Neural crest cell (in vitro differentiated cells): ENCODE results near the gene INKA1. TPM values are rescaled to one million over a fixed set of nuclear protein-coding genes. Genes with fewer than 3 reads are reported as not detected.
A peak's percentile ranks its signal among the peaks of the same experiment; 100 is the strongest.
"Not testable (repeated sequence)": the region's sequence is repeated elsewhere in the genome, so short reads cannot be mapped to it uniquely, and the experiment has no call there.

Experiments
- DNase-seq: peaks from one replicate; pipeline ENCODE4 v3.0.0; 2021; ENCODE audit warnings: low read depth, mixed read lengths, low spot score
- H3K27ac Mint-ChIP-seq: one replicate; pipeline ENCODE4 v1.8.0; 2021; ENCODE audit warnings: mild to moderate bottlenecking, mixed read lengths; ENCODE audit not compliant: unreplicated experiment
- H3K27me3 Mint-ChIP-seq: 2 replicates; pipeline ENCODE4 v1.8.0; 2021; ENCODE audit warnings: low read depth, mild to moderate bottlenecking, mixed read lengths
- H3K36me3 Mint-ChIP-seq: 2 replicates; pipeline ENCODE4 v1.8.0; 2021; ENCODE audit warnings: low read depth, mild to moderate bottlenecking, mixed read lengths
- H3K4me1 Mint-ChIP-seq: 2 replicates; pipeline ENCODE4 v1.8.0; 2021; ENCODE audit warnings: mixed read lengths
- H3K4me3 Mint-ChIP-seq: one replicate; pipeline ENCODE4 v1.8.0; 2021; ENCODE audit warnings: mild to moderate bottlenecking, mixed read lengths
- H3K9me3 Mint-ChIP-seq: 2 replicates; pipeline ENCODE4 v1.8.0; 2021; ENCODE audit warnings: mixed read lengths
- CTCF ChIP-seq: fragments of 200-600 bp; sonication (generic); conservative IDR thresholded peaks from 2 replicates; pipeline ENCODE4 v1.5.0; 2021; ENCODE audit warnings: antibody characterized with exemption, mild to moderate bottlenecking
- total RNA-seq: library from RNA; stranded (reverse); gene quantifications from 2 replicates; pipeline ENCODE4 v1.2.1, GENCODE V29; 2021

The INKA1 gene
- total RNA-seq, 1 donor from 2014 or later = 17.3 TPM

GRCh38 chr3:49772703-49773102 lies 30.4 kb upstream of the INKA1 start:
- peaks cover 5% of the 10 kb centered on the region for H3K4me1 Mint-ChIP-seq
- H3K9me3 Mint-ChIP-seq = no peaks in the 10 kb centered on the region
- no peak overlapping the region for H3K27ac Mint-ChIP-seq
- H3K4me3 Mint-ChIP-seq = no peak overlapping the region
- TF ChIP-seq CTCF = no peak
- DNase-seq = no peak
- H3K27me3 Mint-ChIP-seq = no peaks in the 10 kb centered on the region
- no peaks in the 10 kb centered on the region for H3K36me3 Mint-ChIP-seq

GRCh38 chr3:49775538-49775937 lies 27.5 kb upstream of the INKA1 start:
- no peaks in the 10 kb centered on the region for H3K27me3 Mint-ChIP-seq
- no peak overlapping the region for H3K4me3 Mint-ChIP-seq
- DNase-seq = no peak
- peaks cover 15% of the 10 kb centered on the region for H3K4me1 Mint-ChIP-seq
- H3K36me3 Mint-ChIP-seq = peaks cover 6% of the 10 kb centered on the region
- TF ChIP-seq CTCF = no peak
- no peaks in the 10 kb centered on the region for H3K9me3 Mint-ChIP-seq
- no peak overlapping the region for H3K27ac Mint-ChIP-seq

GRCh38 chr3:49776101-49776500 lies 27.0 kb upstream of the INKA1 start:
- DNase-seq, H3K27me3 Mint-ChIP-seq, H3K4me3 Mint-ChIP-seq, H3K9me3 Mint-ChIP-seq, H3K36me3 Mint-ChIP-seq, H3K27ac Mint-ChIP-seq: not testable (repeated sequence)
- H3K4me1 Mint-ChIP-seq = peaks cover 20% of the 10 kb centered on the region

GRCh38 chr3:49779358-49780079 lies 23.5 kb upstream of the INKA1 start:
- Mint-ChIP-seq H3K4me3 (no peak overlapping the region), H3K27ac (no peak overlapping the region), H3K27me3 (no peaks in the 10 kb centered on the region), H3K9me3 (no peaks in the 10 kb centered on the region), H3K36me3 (peaks cover 8% of the 10 kb centered on the region), H3K4me1 (peaks cover 27% of the 10 kb centered on the region)
- DNase-seq = no peak
- no peak for TF ChIP-seq CTCF

GRCh38 chr3:49780080-49780974 lies 22.7 kb upstream of the INKA1 start:
- peak overlapping the region; percentile 57 for H3K4me3 Mint-ChIP-seq
- H3K4me1 Mint-ChIP-seq = peaks cover 31% of the 10 kb centered on the region
- TF ChIP-seq CTCF = no peak
- no peak overlapping the region for H3K27ac Mint-ChIP-seq
- DNase-seq = no peak
- no peaks in the 10 kb centered on the region for H3K9me3 Mint-ChIP-seq
- peaks cover 8% of the 10 kb centered on the region for H3K36me3 Mint-ChIP-seq
- H3K27me3 Mint-ChIP-seq = no peaks in the 10 kb centered on the region

- Mint-ChIP-seq H3K36me3 (peaks cover 13% of the 10 kb centered on the region), H3K4me1 (peaks cover 36% of the 10 kb centered on the region), H3K4me3 (peak overlapping the region; percentile 76)
- not testable (repeated sequence) for H3K27ac Mint-ChIP-seq, DNase-seq, H3K27me3 Mint-ChIP-seq, H3K9me3 Mint-ChIP-seq
These were observed 22.1 kb upstream of the INKA1 start for GRCh38 chr3:49780975-49781365.
